SK-N-SH (cell line): ENCODE results near the gene HINT2. TPM values are rescaled to one million over a fixed set of nuclear protein-coding genes. Genes with fewer than 3 reads are reported as not detected.

ENCODE experiments used
- CTCF ChIA-PET: fragments of 300-600, 350-600 bp; formaldehyde crosslinking; extraction: SDS; loops from one replicate; lab custom pipeline; 2021; lab: Yijun Ruan, JAX
- POLR2A ChIA-PET: fragments of 350-600 bp; sonication (Branson Sonifier 250); formaldehyde crosslinking; extraction: SDS; loops from one replicate; lab custom pipeline; 2020; ENCODE audit warnings: antibody characterized with exemption, inconsistent platforms; lab: Yijun Ruan, JAX
- DNase-seq: peaks from one replicate; pipeline ENCODE4 v3.0.0; 2012
- H2AFZ ChIP-seq: fragments of 200-600 bp; sonication (generic); 2 replicates; pipeline ENCODE4 v1.8.1; 2016; ENCODE audit warnings: antibody characterized with exemption, mild to moderate bottlenecking, low read depth
- H3F3A ChIP-seq: fragments of 200-600 bp; sonication (generic); replicated peaks from 2 replicates; pipeline ENCODE3; 2016; ENCODE audit warnings: antibody characterized with exemption, mild to moderate bottlenecking; ENCODE audit not compliant: insufficient read depth
- H3K27ac ChIP-seq, 2 experiments: fragments of 200-500 bp in 1 of 2; fragments of 200-600 bp in 1 of 2; sonication (Bioruptor generic) in 1 of 2; sonication (generic), shearing (Covaris generic) in 1 of 2; 2 replicates each; pipeline versions ENCODE4 v1.5.1 to v1.6.1; 2014 to 2016; ENCODE audit warnings: low read depth in 2 of 2, inconsistent platforms in 1 of 2, low read length in 1 of 2, mild to moderate bottlenecking in 1 of 2, mixed read lengths in 1 of 2
- H3K27me3 ChIP-seq: fragments of 200-600 bp; sonication (generic), shearing (Covaris generic); 2 replicates; pipeline ENCODE4 v1.6.1; 2016; ENCODE audit warnings: mixed run types; ENCODE audit not compliant: insufficient read depth
- H3K36me3 ChIP-seq, 2 experiments: fragments of 200-500 bp in 1 of 2; fragments of 200-600 bp in 1 of 2; sonication (Bioruptor generic) in 1 of 2; sonication (generic) in 1 of 2; replicated peaks in 1 of 2; 2 replicates each; pipeline versions ENCODE3 to v1.5.1; 2014 to 2016; ENCODE audit warnings: low read length in 1 of 2, mild to moderate bottlenecking in 1 of 2; ENCODE audit not compliant: insufficient read depth in 2 of 2, control insufficient read depth in 1 of 2
- H3K4me1 ChIP-seq, 2 experiments: fragments of 200-500 bp in 1 of 2; fragments of 200-600 bp in 1 of 2; sonication (Bioruptor generic) in 1 of 2; sonication (generic), shearing (Covaris generic) in 1 of 2; 2 replicates each; pipeline versions ENCODE4 v1.5.1 to v1.6.1; 2014 to 2016; ENCODE audit warnings: low read depth in 1 of 2, low read length in 1 of 2, mixed run types in 1 of 2; ENCODE audit not compliant: insufficient read depth in 2 of 2, control insufficient read depth in 1 of 2
- H3K4me2 ChIP-seq: fragments of 200-600 bp; sonication (generic), shearing (Covaris generic); 2 replicates; pipeline ENCODE4 v1.6.1; 2017; ENCODE audit warnings: mixed run types
- H3K4me3 ChIP-seq, 2 experiments: fragments of 200-500 bp in 1 of 2; fragments of 200-600 bp in 1 of 2; sonication (Bioruptor generic) in 1 of 2; sonication (generic), shearing (Covaris generic) in 1 of 2; 2 replicates each; pipeline versions ENCODE4 v1.5.1 to v1.8.1; 2014 to 2016; ENCODE audit warnings: low read depth in 2 of 2, inconsistent platforms in 1 of 2, low read length in 1 of 2, mild to moderate bottlenecking in 1 of 2, mixed read lengths in 1 of 2, moderate library complexity in 1 of 2
- H3K79me2 ChIP-seq: fragments of 200-600 bp; sonication (generic); 2 replicates; pipeline ENCODE4 v1.8.1; 2017; ENCODE audit warnings: mild to moderate bottlenecking; ENCODE audit not compliant: insufficient read depth
- H3K9ac ChIP-seq: fragments of 200-600 bp; sonication (generic); 2 replicates; pipeline ENCODE4 v1.6.1; 2017; ENCODE audit warnings: mixed run types
- H3K9me2 ChIP-seq: fragments of 200-600 bp; sonication (generic); 2 replicates; pipeline ENCODE4 v1.6.1; 2017; ENCODE audit warnings: mixed run types
- H3K9me3 ChIP-seq: fragments of 200-600 bp; sonication (generic); 2 replicates; pipeline ENCODE4 v1.6.1; 2017; ENCODE audit warnings: mixed run types, mild to moderate bottlenecking, moderate library complexity
- H4K20me1 ChIP-seq: fragments of 200-600 bp; sonication (generic); 2 replicates; pipeline ENCODE4 v1.6.1; 2017; ENCODE audit warnings: mild to moderate bottlenecking, mixed run types; ENCODE audit not compliant: insufficient read depth
- CHD2 ChIP-seq: fragments of 150-350 bp; IDR thresholded peaks from 2 replicates; pipeline ENCODE4 v1.6.1; 2018; ENCODE audit warnings: low read length; ENCODE audit not compliant: partially characterized antibody
- CTCF ChIP-seq: fragments of 200-600 bp; sonication (generic); IDR thresholded peaks from 2 replicates; pipeline ENCODE4 v1.6.1; 2017; ENCODE audit warnings: antibody characterized with exemption, mild to moderate bottlenecking, moderate library complexity
- EZH2phosphoT487 ChIP-seq: fragments of 200-600 bp; sonication (generic); IDR thresholded peaks from 2 replicates; pipeline ENCODE4 v1.6.1; 2017; ENCODE audit warnings: low read depth, mixed run types, mild to moderate bottlenecking, antibody characterized with exemption, moderate library complexity, borderline replicate concordance
- GABPA ChIP-seq: IDR thresholded peaks from 2 replicates; pipeline ENCODE4 v1.4.0; 2012; ENCODE audit warnings: low read depth, mild to moderate bottlenecking
- IRF3 ChIP-seq: fragments of 150-350 bp; IDR thresholded peaks from 2 replicates; pipeline ENCODE4 v1.6.1; 2016; ENCODE audit warnings: mild to moderate bottlenecking, low read depth, low read length
- JUND ChIP-seq: IDR thresholded peaks from 2 replicates; pipeline ENCODE4 v1.4.0; 2012
- MEF2A ChIP-seq: IDR thresholded peaks from 2 replicates; pipeline ENCODE4 v1.4.0; 2012; ENCODE audit warnings: low read depth, borderline replicate concordance
- MXI1 ChIP-seq: IDR thresholded peaks from 2 replicates; pipeline ENCODE4 v1.6.1; 2012; ENCODE audit warnings: mild to moderate bottlenecking, low read depth, low read length, improper control_type of control experiment
- NFIC ChIP-seq: IDR thresholded peaks from 2 replicates; pipeline ENCODE4 v1.4.0; 2012; ENCODE audit warnings: borderline replicate concordance
- NRF1 ChIP-seq: IDR thresholded peaks from 2 replicates; pipeline ENCODE4 v1.6.1; 2012; ENCODE audit warnings: low read depth, mild to moderate bottlenecking, low read length
- PBX3 ChIP-seq: IDR thresholded peaks from 2 replicates; pipeline ENCODE4; 2012
- POLR2AphosphoS5 ChIP-seq: IDR thresholded peaks from 2 replicates; pipeline ENCODE4 v1.6.1; 2012; ENCODE audit warnings: low read depth, low read length
- RCOR1 ChIP-seq: fragments of 150-350 bp; IDR thresholded peaks from 2 replicates; pipeline ENCODE4 v1.6.1; 2017; ENCODE audit warnings: antibody characterized with exemption, low read length
- REST ChIP-seq: IDR thresholded peaks from 2 replicates; pipeline ENCODE4 v1.6.1; 2012; ENCODE audit warnings: mild to moderate bottlenecking, low read depth, low read length, moderate library complexity
- RFX5 ChIP-seq: IDR thresholded peaks from 2 replicates; pipeline ENCODE4 v1.6.1; 2012; ENCODE audit warnings: mild to moderate bottlenecking, improper control_type of control experiment, low read length
- TAF1 ChIP-seq: IDR thresholded peaks from 2 replicates; pipeline ENCODE4 v1.6.1; 2012; ENCODE audit warnings: low read depth, mild to moderate bottlenecking, low read length, moderate library complexity, borderline replicate concordance
- TCF12 ChIP-seq: IDR thresholded peaks from 2 replicates; pipeline ENCODE4 v1.4.0; 2012
- YY1 ChIP-seq: IDR thresholded peaks from 2 replicates; pipeline ENCODE4 v1.4.0; 2012; ENCODE audit warnings: low read depth, mild to moderate bottlenecking
- WGBS: methylation state at CpG from one replicate; pipeline ENCODE4 v1.1.6; 2017; ENCODE audit warnings: low lambda C conversion rate; 5-methylcytosine and 5-hydroxymethylcytosine counted together
- polyA plus RNA-seq, 3 experiments: library from polyadenylated mRNA; depleted of rRNA; stranded (reverse); fragments of >200 nt; gene quantifications; 2 replicates each; pipeline ENCODE4 v1.2.3, GENCODE V29; 2012
- TF ChIP-seq, protein P1 (sequence below): fragments of 150-350 bp; IDR thresholded peaks from 2 replicates; pipeline ENCODE4 v1.6.1; 2017; ENCODE audit warnings: antibody characterized with exemption, low read length, low read depth, borderline replicate concordance
- TF ChIP-seq, protein P2 (sequence below): IDR thresholded peaks from 2 replicates; pipeline ENCODE4 v1.4.0; 2012; ENCODE audit warnings: low read depth, borderline replicate concordance

The HINT2 gene
- polyA plus RNA-seq, 1 of the 3 experiments (the other 2 are of a cell fraction), result 57.2 TPM

DNA sequence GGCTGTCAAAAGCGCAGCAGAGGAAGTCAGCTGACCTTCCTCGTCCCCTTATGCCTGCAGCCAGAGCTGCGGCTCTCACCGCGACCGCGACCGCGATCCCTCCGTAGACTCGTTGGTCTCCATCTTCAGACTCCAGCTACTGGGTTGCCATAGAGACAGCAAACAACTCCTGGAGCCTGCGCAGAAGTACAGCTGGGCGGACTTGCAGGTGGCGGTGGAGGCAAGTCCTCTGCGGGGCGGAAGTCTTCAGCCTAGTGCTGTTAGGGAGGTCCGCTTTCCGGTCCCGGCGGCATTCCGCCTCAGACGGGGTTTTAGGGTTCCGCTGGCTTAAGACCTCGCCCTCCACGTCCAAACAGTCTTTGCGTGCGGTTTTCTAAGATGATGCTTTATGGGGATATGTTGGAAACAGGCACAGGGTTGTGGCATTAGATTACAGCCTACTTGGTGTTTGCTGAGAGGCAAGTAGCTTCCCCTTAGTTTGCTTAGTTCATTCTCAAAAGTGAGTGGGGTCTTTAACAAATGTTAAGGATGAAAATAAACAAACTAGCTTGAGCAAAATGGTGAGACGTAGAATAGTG is 2.7 kb downstream of the HINT2 start, which contains the start of gene SPAG8:
TSS of gene SPAG8 (minus strand) at position 238 of the 578 bp plus-strand sequence. CDS start at position 123, 115 bp downstream.
- Histone ChIP-seq H3K9me3 (no peaks in the 10 kb centered on the region), H3K9me2 (no peaks in the 10 kb centered on the region), H3K4me1 (peaks cover 7 to 30% of the 10 kb centered on the region in 2 experiments; a peak in 3 of 4 replicates), H3K4me2 (peak within 1 kb of the TSS; percentile 83), H3F3A (peaks cover 24% of the 10 kb centered on the region), H3K27me3 (no peaks in the 10 kb centered on the region), H3K9ac (peak within 1 kb of the TSS; percentile 34), H4K20me1 (no peaks in the 10 kb centered on the region), H3K27ac (peak within 1 kb of the TSS; percentile 44 to 87), H3K79me2 (peaks cover 8% of the 10 kb centered on the region; the same call in 1 of the 2 replicates), H3K4me3 (peak within 1 kb of the TSS; percentile 55 to 62), H3K36me3 (peaks cover 0 to 19% of the 10 kb centered on the region in 2 experiments), H2AFZ (peak within 1 kb of the TSS; percentile 88)
- ChIA-PET POLR2A (interaction anchor here (0.9 kb wide), 1 partner anchor 21 kb away, joined by 5 read pairs; the partner anchor contains the start of gene NPR2), CTCF (interaction anchor here (0.7 to 5.6 kb wide), 12 partner anchors 11 to 80 kb away, joined by 4 to 44 read pairs (median 8); partner anchors contain the start of genes CREB3, FAM221B, NPR2 and TMEM8B)
- DNase-seq, result peak; percentile 88
- WGBS, result 10% methylated on average over 17 of the region's 28 CpGs
- TF ChIP-seq CTCF, result no peak
- TF ChIP-seq REST, result no peak
- no peak for TF ChIP-seq JUND
- peak; percentile 58; the same call in 1 of the 2 replicates for TF ChIP-seq TAF1
- peak; percentile 71; the same call in 1 of the 2 replicates for TF ChIP-seq YY1
- TF ChIP-seq CHD2, result peak; percentile 73
- peak; percentile 60; the same call in 1 of the 2 replicates for TF ChIP-seq RCOR1
- TF ChIP-seq, protein P1, sequence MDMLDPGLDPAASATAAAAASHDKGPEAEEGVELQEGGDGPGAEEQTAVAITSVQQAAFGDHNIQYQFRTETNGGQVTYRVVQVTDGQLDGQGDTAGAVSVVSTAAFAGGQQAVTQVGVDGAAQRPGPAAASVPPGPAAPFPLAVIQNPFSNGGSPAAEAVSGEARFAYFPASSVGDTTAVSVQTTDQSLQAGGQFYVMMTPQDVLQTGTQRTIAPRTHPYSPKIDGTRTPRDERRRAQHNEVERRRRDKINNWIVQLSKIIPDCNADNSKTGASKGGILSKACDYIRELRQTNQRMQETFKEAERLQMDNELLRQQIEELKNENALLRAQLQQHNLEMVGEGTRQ, result no peak
- no peak for TF ChIP-seq TCF12
- TF ChIP-seq RFX5, result no peak
- TF ChIP-seq MEF2A, result no peak
- peak; percentile 74; the same call in 1 of the 2 replicates for TF ChIP-seq MXI1
- peak; percentile 57; the same call in 1 of the 2 replicates for TF ChIP-seq POLR2AphosphoS5
- peak; percentile 88 for TF ChIP-seq NRF1
- TF ChIP-seq, protein P2, sequence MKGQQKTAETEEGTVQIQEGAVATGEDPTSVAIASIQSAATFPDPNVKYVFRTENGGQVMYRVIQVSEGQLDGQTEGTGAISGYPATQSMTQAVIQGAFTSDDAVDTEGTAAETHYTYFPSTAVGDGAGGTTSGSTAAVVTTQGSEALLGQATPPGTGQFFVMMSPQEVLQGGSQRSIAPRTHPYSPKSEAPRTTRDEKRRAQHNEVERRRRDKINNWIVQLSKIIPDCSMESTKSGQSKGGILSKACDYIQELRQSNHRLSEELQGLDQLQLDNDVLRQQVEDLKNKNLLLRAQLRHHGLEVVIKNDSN, result no peak
- peak; percentile 99 for TF ChIP-seq GABPA
- peak; percentile 25; the same call in 1 of the 2 replicates for TF ChIP-seq IRF3
- TF ChIP-seq EZH2phosphoT487, result no peak
- TF ChIP-seq NFIC, result no peak; the same call in 1 of the 2 replicates
- no peak for TF ChIP-seq PBX3
